ENCODE data around the gene AMN1.
A peak's percentile ranks its signal among the peaks of the same experiment; 100 is the strongest.
"Not testable (repeated sequence)": the region's sequence is repeated elsewhere in the genome, so short reads cannot be mapped to it uniquely, and the experiment has no call there.

The AMN1 gene

DNA sequence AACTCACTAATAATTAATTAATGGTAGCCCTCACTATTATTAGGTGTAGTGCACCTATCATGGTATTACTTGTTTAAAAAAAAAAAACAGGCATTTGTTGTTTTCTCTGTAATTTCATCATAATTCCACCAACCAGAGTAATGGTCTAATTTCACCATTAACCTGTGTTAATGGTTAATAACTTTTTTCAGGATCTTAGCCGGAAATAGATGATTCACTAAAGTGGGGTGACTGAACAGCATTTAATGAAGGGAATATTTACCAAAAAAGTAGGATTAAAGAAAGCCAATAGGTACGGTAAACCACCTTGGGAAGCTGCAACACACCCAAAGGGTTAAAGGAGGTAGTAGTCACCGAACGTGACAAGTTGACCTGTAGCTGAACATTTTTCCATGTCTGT lies 56.3 kb downstream of the AMN1 start:
- no peak for DNase-seq

- DNase-seq = not testable (repeated sequence)
These were observed 59.2 kb downstream of the AMN1 start for GRCh38 chr12:31669582-31669981.

GRCh38 chr12:31669020-31669419 lies 59.8 kb downstream of the AMN1 start:
- DNase-seq = no peak

- DNase-seq = no peak
These were observed 64.8 kb downstream of the AMN1 start for GRCh38 chr12:31664038-31664437.

DNA sequence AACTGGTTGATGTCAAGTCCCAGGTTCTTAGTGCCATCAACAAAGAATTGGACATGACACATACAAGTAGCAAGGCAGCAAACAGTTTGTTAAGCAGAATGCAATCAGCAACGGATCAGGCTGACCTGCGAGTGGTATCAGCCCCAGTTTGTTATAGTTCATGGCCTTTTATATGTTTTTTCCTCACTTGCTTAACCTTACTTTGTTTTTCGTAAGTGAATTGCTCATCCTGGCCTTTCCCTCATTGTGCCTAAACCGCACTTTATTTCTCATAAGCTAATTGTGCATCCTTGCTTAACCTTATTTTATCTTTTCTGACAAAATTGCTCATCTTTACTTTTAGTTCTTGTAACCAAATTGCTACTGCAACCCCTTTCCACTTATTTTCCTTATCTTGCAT lies 65.2 kb downstream of the AMN1 start:
- DNase-seq = no peak

GRCh38 chr12:31662176-31662849 lies 66.5 kb downstream of the AMN1 start:
- no peak for DNase-seq

DNA sequence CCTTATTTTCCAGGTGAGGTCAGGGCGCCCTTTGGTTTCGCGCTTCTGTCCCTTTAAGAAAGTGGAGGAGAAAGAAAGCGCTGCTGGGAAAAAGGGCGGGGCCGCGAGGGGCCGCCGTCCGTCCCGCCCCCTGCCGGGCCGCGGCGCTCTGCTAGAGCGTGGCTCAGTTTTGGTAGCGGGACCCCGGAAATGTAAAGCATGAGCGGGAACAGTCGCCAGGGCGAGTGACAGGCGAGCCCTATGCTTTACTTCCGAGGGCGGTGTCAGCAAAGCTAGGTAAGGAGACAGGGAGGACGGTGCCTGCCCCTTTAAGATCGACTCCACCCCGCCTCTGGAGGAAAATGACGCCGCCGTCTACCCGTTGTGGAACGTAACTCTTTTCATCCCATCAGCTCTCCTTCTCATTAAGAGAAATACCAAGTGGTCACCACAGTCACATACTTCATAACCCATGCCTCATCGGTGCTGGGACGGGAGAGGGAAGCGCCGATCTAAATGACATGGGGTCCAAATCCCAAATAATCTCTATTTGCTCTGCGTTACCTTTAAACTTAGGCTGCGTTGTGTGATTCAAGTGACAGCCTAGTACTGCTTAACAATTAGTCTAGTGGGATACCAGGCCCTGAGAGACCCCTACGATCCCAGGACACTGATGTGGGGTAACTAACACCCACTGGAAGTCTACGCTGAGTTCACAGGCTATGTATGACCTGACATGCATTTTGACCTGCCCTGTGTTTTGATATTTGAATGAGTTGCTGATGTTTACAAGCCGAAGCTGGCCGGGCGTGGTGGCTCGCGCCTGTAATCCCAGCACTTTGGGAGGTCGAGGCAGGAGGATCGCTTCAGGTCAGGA lies 69.5 kb downstream of the AMN1 start, which contains the start of gene ETFBKMT:
Gene ETFBKMT, plus strand, starts transcription at position 602 of the 856 bp plus-strand sequence. CDS start 2,266 bp downstream, outside the sequence.
- DNase-seq = peak; percentile 97

DNA sequence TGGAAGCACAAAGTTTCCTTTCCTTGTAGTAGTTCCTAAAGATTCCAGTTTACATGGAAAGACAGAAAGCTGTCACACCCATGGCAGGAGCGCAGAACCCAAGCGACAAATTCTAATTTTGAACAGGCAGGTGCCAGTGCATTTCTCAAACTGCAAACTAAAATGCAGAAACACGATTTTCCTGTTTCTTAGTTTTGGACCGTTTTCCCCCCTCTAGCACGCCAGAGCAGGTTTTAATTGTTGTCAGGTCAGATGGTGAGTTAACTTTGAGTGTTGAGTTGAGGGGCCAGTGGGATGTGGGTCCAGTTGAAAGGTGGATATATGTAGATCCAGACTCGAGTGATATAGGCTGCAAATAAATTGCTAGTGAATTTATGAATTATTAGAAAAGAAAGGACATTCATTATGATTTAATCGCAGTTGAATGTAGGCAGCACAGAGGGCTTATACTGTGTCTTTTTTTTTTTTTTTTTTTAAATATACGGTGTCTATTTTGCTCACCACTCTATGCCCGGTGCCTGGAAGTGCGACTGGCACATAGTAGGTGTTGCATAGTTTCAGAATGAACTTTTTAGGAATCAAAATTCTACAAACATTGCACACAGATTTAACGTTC lies 70.2 kb downstream of the AMN1 start:
- DNase-seq = no peak

- no peak for DNase-seq
These were observed 73.0 kb downstream of the AMN1 start for GRCh38 chr12:31655792-31656191.

DNA sequence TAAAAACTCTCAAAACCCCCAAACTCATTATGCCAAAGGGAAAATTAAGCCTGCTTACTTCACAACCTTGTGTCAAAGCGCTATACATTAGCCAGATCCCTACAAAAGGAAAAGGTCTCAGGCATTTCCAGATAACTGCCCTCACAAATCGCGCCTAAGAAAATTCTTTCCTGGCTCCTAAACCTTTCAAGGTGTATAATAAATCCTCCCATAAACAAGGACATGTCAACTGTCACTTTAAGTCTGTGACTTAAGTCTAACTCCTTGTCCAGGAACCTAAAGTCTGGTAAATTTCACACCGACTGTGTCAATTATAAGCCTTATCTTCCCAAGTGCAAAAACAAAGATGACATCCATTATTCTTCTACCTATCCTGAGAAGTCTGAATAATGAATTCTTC lies 73.6 kb downstream of the AMN1 start:
- DNase-seq = no peak

GRCh38 chr12:31651893-31652521 lies 76.8 kb downstream of the AMN1 start:
- DNase-seq = peak; percentile 88

DNA sequence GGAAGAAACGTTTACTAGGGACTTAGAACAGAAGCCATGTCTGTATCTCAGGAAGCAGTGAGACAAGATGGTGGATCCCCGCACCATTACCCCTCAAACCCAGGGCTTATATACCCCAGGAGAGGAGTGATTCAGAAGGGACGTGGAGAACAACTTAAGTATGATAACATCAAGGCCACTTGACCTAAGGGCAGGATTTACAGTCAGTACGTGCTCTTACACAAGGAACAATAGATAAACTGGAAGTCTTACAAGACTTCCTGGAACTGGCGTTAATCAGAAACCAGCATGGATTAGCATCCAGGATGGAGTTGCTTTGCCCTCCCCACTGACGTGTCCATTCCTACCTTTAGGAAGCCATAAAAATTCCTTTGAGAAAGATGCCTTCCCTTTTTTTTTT lies 77.9 kb downstream of the AMN1 start:
- no peak for DNase-seq

DNA sequence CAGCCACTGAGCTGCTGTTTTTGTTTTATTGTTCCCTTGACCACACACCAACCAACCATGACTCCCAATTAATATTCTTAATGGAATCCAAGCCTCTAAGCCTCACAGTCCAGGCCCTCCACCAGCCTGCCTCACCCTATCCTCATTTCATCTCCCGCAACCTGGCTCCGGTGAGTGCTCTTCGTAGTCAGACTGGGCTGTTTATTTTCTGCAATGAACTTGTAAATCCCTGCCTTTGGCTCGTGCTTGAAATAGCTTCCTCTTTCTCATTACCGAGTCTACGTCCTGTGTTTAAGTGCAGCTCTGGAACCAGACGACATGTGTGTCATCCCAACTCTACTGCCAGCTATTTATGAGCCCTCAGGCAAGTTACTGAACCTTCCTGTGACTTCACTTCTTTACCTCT lies 81.7 kb downstream of the AMN1 start:
- no peak for DNase-seq

GRCh38 chr12:31645924-31646323 lies 82.9 kb downstream of the AMN1 start:
- no peak for DNase-seq

- DNase-seq = no peak
These were observed 84.3 kb downstream of the AMN1 start for GRCh38 chr12:31644536-31644935.

DNA sequence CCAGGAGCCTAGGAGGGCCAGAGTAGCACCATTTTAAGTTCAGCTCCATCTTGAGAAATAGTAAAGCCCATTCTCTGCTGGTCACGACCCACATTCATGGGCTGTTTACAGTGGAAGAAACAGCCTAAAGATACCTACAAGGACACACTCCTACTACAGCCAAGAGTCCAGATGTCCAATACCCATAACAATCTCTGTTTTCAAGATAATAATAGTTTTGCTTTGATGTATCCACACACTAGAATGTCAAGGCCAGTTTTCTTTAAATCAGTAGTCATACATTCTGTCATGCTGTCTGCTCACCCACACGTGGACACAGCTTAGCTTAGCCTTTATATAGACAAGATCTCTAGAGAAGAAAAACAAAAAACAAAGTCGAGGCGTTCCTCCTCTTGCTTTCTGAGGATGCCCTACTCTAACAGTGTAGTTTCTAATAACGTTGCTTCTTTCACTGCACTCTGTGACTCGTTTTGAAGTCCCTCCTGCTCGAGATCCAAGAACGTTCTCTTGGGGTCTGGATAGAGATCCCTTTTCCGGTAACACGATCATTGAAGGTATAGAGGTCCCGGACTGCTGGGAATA lies 87.2 kb downstream of the AMN1 start:
- DNase-seq = no peak

GRCh38 chr12:31634620-31635019 lies 94.2 kb downstream of the AMN1 start:
- DNase-seq = no peak

GRCh38 chr12:31633464-31633863 lies 95.4 kb downstream of the AMN1 start:
- no peak for DNase-seq

DNA sequence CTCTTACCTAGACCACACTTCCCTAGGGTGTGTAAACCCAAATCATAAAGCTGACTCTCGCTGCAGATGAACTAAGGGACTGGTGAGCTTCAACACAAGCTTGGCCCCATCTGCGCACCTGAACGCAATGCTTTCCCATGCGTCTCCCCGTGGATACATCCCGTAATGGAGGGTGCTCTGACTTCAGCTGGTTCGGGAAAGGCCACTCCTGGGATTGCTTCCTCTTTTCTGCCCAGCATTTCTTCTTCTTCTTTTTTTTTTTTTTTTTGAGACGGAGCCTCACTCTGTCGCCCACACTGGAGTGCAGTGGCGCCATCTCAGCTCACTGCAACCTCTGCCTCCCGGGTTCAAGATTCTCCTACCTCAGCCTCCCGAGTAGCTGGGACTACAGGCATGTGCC lies 97.0 kb downstream of the AMN1 start:
- no peak for DNase-seq

- no peak for DNase-seq
These were observed 97.6 kb downstream of the AMN1 start for GRCh38 chr12:31631023-31631724.

DNA sequence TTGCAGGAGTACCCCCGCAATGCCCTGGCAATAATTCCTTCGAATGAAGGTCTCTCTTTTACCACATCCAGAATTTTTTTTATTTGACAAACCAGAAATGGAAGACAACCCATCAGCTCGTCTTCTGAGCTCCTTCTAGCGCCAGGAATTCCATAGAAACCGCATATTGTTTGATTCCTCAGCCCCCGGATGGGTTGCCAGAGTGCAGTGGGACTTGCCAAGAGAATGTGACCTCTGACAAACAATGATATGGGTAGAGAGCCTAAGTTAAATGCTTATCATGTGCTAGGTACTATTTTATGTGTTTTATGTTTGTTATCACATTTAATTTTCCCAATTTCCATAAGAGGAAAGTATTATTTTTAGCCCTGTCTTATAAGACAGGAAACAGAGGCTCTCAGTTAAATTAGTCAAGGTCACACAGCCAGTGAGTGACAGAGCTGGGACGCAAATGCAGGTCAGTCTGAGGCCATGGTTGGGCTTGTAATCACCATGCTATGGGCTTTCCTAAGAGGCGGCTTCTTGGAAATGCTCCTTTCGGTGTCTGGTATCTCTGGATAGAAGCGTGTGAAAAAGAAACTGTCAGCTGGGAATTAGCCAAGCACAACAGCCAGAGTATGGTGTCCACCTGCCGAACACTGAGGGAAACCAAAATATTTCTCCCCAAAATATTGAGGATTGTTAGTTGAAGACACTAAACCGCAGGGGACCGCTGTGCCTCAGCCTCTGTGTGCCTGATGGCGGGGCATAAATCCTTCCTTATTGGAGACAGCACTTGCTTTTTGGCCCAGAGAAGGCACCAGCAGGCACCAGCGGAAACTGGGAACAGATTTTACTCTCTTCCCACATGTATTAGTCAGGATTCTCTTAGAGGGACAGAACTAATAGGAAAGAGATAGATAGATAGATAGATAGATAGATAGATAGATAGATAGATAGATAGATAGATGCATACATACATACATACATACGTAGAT lies 98.8 kb downstream of the AMN1 start:
- DNase-seq = no peak
